D721Med (cell line): Measurements from ENCODE around the gene IQGAP3.

Source experiments
- DNase-seq: peaks from one replicate; pipeline ENCODE4 v3.0.0; 2011; ENCODE audit warnings: low spot score; ENCODE audit not compliant: insufficient read length
- FAIRE-seq: peaks from 2 replicates; lab custom pipeline; 2011; peaks lifted over from hg19 to GRCh38; lab: Jason Lieb, UNC
- CTCF ChIP-seq: IDR thresholded peaks from 2 replicates; pipeline ENCODE4 v1.5.1; 2012; ENCODE audit warnings: mild to moderate bottlenecking, control low read depth; ENCODE audit not compliant: insufficient read depth; ENCODE audit errors: missing control alignments

IQGAP3 gene

GRCh38 chr1:156547982-156548381, 24.4 kb downstream of the IQGAP3 start:
- FAIRE-seq (no peak), DNase-seq (no peak)
- no peak for TF ChIP-seq CTCF

GRCh38 chr1:156547434-156547833, 24.9 kb downstream of the IQGAP3 start:
- no peak for TF ChIP-seq CTCF
- DNase-seq = no peak
- no peak for FAIRE-seq

- FAIRE-seq = no peak
- DNase-seq = no peak
- no peak for TF ChIP-seq CTCF
Observed at GRCh38 chr1:156546267-156546666, 26.1 kb downstream of the IQGAP3 start.

GRCh38 chr1:156544592-156545102, 27.7 kb downstream of the IQGAP3 start:
- no peak for DNase-seq
- no peak for FAIRE-seq
- TF ChIP-seq CTCF = no peak

- FAIRE-seq = no peak
Observed at GRCh38 chr1:156543066-156543465, 29.3 kb downstream of the IQGAP3 start.

GRCh38 chr1:156540955-156541354, 31.4 kb downstream of the IQGAP3 start:
- DNase-seq (no peak), FAIRE-seq (no peak)
- no peak for TF ChIP-seq CTCF

More at GRCh38 chr1:156543066-156543465, 29.3 kb downstream of the IQGAP3 start:
- no peak for DNase-seq
- TF ChIP-seq CTCF = no peak

- DNase-seq (no peak), FAIRE-seq (no peak)
- TF ChIP-seq CTCF = no peak
Observed at GRCh38 chr1:156539818-156540355, 32.5 kb downstream of the IQGAP3 start.
